Activated CD4-positive, alpha-beta T cell treated with anti-CD3 and anti-CD28 coated beads, Interleukin-2, amount 10 ng/mL, durations not matched to agents 7 days and 5 days (primary cell): ENCODE results near the gene EPB41L2. TPM values are rescaled to one million over a fixed set of nuclear protein-coding genes. Genes with fewer than 3 reads are reported as not detected.
A peak's percentile ranks its signal among the peaks of the same experiment; 100 is the strongest.

Source experiments
- CTCF ChIA-PET: fragments of 350-600 bp; sonication (Branson Sonifier 250); formaldehyde crosslinking; loops from one replicate; lab custom pipeline; 2021; ENCODE audit warnings: antibody characterized with exemption; lab: Charles Lee
- POLR2A ChIA-PET: fragments of 350-600 bp; sonication (Branson Sonifier 250); formaldehyde crosslinking; loops from one replicate; lab custom pipeline; 2021; ENCODE audit warnings: antibody characterized with exemption; lab: Charles Lee
- DNase-seq: peaks from one replicate; pipeline ENCODE4 v3.0.0-alpha.2; 2020
- H3K27ac Mint-ChIP-seq: one replicate; pipeline ENCODE4 v1.8.0; 2021; ENCODE audit warnings: mild to moderate bottlenecking, moderate library complexity, mixed read lengths
- H3K27me3 Mint-ChIP-seq: one replicate; pipeline ENCODE4 v1.8.0; 2021; ENCODE audit warnings: mixed read lengths
- H3K36me3 Mint-ChIP-seq: one replicate; pipeline ENCODE4 v1.8.0; 2021; ENCODE audit warnings: low read depth, mixed read lengths
- H3K4me1 Mint-ChIP-seq: one replicate; pipeline ENCODE4 v1.8.0; 2021; ENCODE audit warnings: mixed read lengths
- H3K4me3 Mint-ChIP-seq: one replicate; pipeline ENCODE4 v1.8.0; 2021; ENCODE audit warnings: mild to moderate bottlenecking, moderate library complexity, mixed read lengths
- H3K9me3 Mint-ChIP-seq: one replicate; pipeline ENCODE4 v1.8.0; 2021; ENCODE audit warnings: mixed read lengths
- total RNA-seq, 2 experiments: library from RNA; stranded (reverse); gene quantifications; one replicate each; pipeline ENCODE4 v1.2.3, GENCODE V29; 2021

EPB41L2 gene
- total RNA-seq, 2 experiments from 2014 or later: 20.2 to 25.2 TPM

- ChIA-PET POLR2A (no interaction called here), CTCF (interaction anchor here (1.1 kb wide), 1 partner anchor 10 kb away, joined by 3 read pairs; no protein-coding TSS in a partner anchor)
- Mint-ChIP-seq H3K4me1 (no peaks in the 10 kb centered on the region), H3K36me3 (no peaks in the 10 kb centered on the region), H3K27me3 (no peaks in the 10 kb centered on the region), H3K9me3 (no peaks in the 10 kb centered on the region), H3K4me3 (no peak overlapping the region), H3K27ac (no peak overlapping the region)
- no peak for DNase-seq
These were observed 198.7 kb downstream of the EPB41L2 start for GRCh38 chr6:130864344-130864743.

GRCh38 chr6:130863415-130864230 is 199.4 kb downstream of the EPB41L2 start:
- ChIA-PET CTCF (interaction anchor here (1.1 to 1.2 kb wide), 2 partner anchors 9 to 13 kb away, joined by 3 to 4 read pairs; no protein-coding TSS in a partner anchor), POLR2A (no interaction called here)
- Mint-ChIP-seq H3K27ac (no peak overlapping the region), H3K4me1 (no peaks in the 10 kb centered on the region), H3K36me3 (no peaks in the 10 kb centered on the region), H3K27me3 (no peaks in the 10 kb centered on the region), H3K9me3 (no peaks in the 10 kb centered on the region), H3K4me3 (no peak overlapping the region)
- no peak for DNase-seq

DNA sequence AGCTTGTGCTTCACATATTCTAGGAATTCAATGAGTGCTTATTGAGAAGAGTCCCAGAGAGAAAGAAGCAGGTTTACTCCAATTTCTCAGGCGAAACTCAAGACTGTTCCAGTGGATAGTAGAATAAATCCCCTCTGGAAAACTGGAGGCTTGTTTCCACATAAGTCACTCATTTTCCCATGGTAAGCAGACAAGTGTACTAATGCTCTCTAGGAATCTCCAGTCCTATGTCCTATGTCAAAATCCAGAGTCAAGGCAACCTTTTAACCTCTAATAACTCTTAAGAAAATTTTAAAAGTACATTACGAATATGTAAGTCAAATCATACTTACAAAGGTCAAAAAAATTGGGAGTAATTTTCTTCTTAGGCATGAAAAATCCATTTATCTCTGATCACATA is 200.7 kb downstream of the EPB41L2 start:
- no peak overlapping the region for H3K27ac Mint-ChIP-seq
- no peaks in the 10 kb centered on the region for H3K4me1 Mint-ChIP-seq
- DNase-seq: no peak
- no peaks in the 10 kb centered on the region for H3K36me3 Mint-ChIP-seq
- H3K9me3 Mint-ChIP-seq: no peaks in the 10 kb centered on the region
- H3K4me3 Mint-ChIP-seq: no peak overlapping the region
- ChIA-PET POLR2A (no interaction called here), CTCF (interaction anchor here (1.1 to 1.2 kb wide), 2 partner anchors 10 to 11 kb away, joined by 3 to 4 read pairs; no protein-coding TSS in a partner anchor)
- no peaks in the 10 kb centered on the region for H3K27me3 Mint-ChIP-seq

- Mint-ChIP-seq H3K27me3 (no peaks in the 10 kb centered on the region), H3K9me3 (no peaks in the 10 kb centered on the region), H3K4me1 (no peaks in the 10 kb centered on the region), H3K4me3 (no peak overlapping the region), H3K36me3 (no peaks in the 10 kb centered on the region), H3K27ac (no peak overlapping the region)
- DNase-seq: no peak
- CTCF ChIA-PET: interaction anchor here (1.2 kb wide), 1 partner anchor 13 kb away, joined by 3 read pairs; no protein-coding TSS in a partner anchor
- POLR2A ChIA-PET: no interaction called here
These were observed 203.7 kb downstream of the EPB41L2 start for GRCh38 chr6:130859161-130859867.

- H3K27me3 Mint-ChIP-seq: no peaks in the 10 kb centered on the region
- H3K27ac Mint-ChIP-seq: no peak overlapping the region
- DNase-seq: no peak
- H3K4me1 Mint-ChIP-seq: no peaks in the 10 kb centered on the region
- H3K9me3 Mint-ChIP-seq: no peaks in the 10 kb centered on the region
- H3K36me3 Mint-ChIP-seq: no peaks in the 10 kb centered on the region
- ChIA-PET POLR2A (no interaction called here), CTCF (no interaction called here)
- no peak overlapping the region for H3K4me3 Mint-ChIP-seq
These were observed 204.4 kb downstream of the EPB41L2 start for GRCh38 chr6:130858498-130859160.

DNA sequence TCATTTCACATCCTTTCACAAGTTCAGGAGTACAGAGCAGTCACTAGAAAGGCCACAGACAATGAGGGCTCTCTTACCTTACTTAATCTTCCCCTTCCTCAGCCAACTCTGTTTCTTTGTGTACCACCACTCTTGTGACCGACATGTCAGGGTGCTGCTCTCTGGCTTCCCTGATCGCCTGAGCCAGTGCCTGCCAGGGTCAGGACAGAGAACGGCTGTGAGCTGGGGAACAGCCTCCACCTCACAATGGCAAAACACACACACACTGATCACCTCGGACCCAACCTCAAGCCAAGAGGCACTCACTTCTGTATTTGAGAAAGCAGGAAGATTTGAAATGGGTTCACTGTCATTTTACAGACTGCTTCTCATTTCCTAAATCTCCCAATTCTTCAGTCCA is 205.0 kb downstream of the EPB41L2 start:
- ChIA-PET CTCF (no interaction called here), POLR2A (no interaction called here)
- Mint-ChIP-seq H3K27me3 (no peaks in the 10 kb centered on the region), H3K27ac (no peak overlapping the region), H3K4me1 (no peaks in the 10 kb centered on the region), H3K4me3 (no peak overlapping the region), H3K36me3 (no peaks in the 10 kb centered on the region), H3K9me3 (no peaks in the 10 kb centered on the region)
- no peak for DNase-seq

DNA sequence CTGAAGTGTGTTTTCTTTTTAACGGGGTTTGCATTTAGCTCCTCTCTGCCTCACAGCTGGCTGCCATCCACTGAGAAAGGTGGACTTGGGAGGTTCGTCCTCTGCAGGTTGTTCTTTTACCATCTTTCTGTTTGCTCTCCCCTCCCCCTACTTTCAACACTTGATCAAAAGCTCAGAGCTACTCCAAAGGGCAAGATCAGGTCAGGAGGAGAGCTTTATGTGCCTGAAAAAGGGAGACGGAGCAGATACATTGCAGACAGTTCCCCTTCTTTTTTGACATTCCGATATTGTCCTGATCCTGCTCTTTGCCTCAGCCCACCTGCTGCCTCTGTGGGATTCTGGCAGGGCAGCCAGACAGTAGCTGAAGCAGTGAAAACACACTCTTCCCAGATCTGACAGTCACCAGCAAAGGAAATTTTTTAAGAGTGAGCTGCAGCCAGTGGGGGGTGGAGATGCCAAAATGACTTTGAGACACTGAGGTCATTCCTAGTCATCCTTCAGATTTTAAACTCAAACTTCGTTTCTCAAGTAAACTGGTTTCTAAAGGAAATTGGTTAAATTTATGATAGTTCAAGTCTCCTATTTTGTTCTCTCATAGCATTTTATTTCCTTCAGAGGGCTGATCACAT is 209.4 kb downstream of the EPB41L2 start:
- Mint-ChIP-seq H3K9me3 (no peaks in the 10 kb centered on the region), H3K27me3 (no peaks in the 10 kb centered on the region), H3K27ac (no peak overlapping the region), H3K36me3 (no peaks in the 10 kb centered on the region), H3K4me3 (no peak overlapping the region), H3K4me1 (peaks cover 7% of the 10 kb centered on the region)
- POLR2A ChIA-PET: no interaction called here
- DNase-seq: no peak
- CTCF ChIA-PET: interaction anchor here (0.7 to 1.3 kb wide), 3 partner anchors 11 to 397 kb away, joined by 3 read pairs; no protein-coding TSS in a partner anchor

- Mint-ChIP-seq H3K9me3 (no peaks in the 10 kb centered on the region), H3K4me3 (no peak overlapping the region), H3K27ac (no peak overlapping the region), H3K36me3 (no peaks in the 10 kb centered on the region), H3K4me1 (peaks cover 8% of the 10 kb centered on the region), H3K27me3 (no peaks in the 10 kb centered on the region)
- ChIA-PET CTCF (interaction anchor here (1.3 kb wide), 1 partner anchor 19 kb away, joined by 3 read pairs; no protein-coding TSS in a partner anchor), POLR2A (no interaction called here)
- DNase-seq: no peak
These were observed 210.0 kb downstream of the EPB41L2 start for GRCh38 chr6:130852844-130853554.

- ChIA-PET CTCF (interaction anchor here (1.4 kb wide), 1 partner anchor 12 kb away, joined by 3 read pairs; no protein-coding TSS in a partner anchor), POLR2A (no interaction called here)
- Mint-ChIP-seq H3K36me3 (no peaks in the 10 kb centered on the region), H3K4me3 (no peak overlapping the region), H3K27me3 (no peaks in the 10 kb centered on the region), H3K27ac (no peak overlapping the region), H3K4me1 (peaks cover 8% of the 10 kb centered on the region), H3K9me3 (no peaks in the 10 kb centered on the region)
- no peak for DNase-seq
These were observed 212.0 kb downstream of the EPB41L2 start for GRCh38 chr6:130851026-130851425.

- Mint-ChIP-seq H3K36me3 (no peaks in the 10 kb centered on the region), H3K27me3 (no peaks in the 10 kb centered on the region), H3K4me1 (peaks cover 8% of the 10 kb centered on the region), H3K27ac (no peak overlapping the region), H3K4me3 (no peak overlapping the region), H3K9me3 (no peaks in the 10 kb centered on the region)
- no peak for DNase-seq
- ChIA-PET POLR2A (no interaction called here), CTCF (no interaction called here)
These were observed 213.5 kb downstream of the EPB41L2 start for GRCh38 chr6:130849594-130849993.

DNA sequence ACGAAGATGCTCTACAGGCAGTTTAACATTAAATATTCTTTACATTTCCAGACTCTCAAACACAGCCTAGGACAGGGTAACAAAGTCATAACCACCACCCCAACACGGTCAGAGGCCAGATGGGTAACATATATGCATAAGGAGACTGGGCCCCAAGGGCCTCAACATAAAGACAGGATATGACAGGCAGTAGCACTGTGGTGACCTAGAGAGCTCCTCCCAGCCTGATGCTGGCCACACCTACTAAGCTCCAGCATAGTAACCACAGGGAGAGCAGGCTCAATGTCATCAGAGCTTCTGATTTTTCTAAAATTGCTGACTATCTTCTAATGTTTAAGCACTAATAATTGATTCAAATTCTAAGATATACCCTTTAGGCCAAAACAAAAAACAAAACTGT is 214.1 kb downstream of the EPB41L2 start:
- Mint-ChIP-seq H3K27me3 (no peaks in the 10 kb centered on the region), H3K4me1 (peaks cover 8% of the 10 kb centered on the region), H3K9me3 (no peaks in the 10 kb centered on the region), H3K4me3 (no peak overlapping the region), H3K36me3 (no peaks in the 10 kb centered on the region), H3K27ac (peak overlapping the region; percentile 73)
- DNase-seq: peak; percentile 52
- ChIA-PET CTCF (no interaction called here), POLR2A (no interaction called here)
